Kasumi-1 (cell line): ENCODE results near the gene FGF22.
"Not testable (repeated sequence)": the region's sequence is repeated elsewhere in the genome, so short reads cannot be mapped to it uniquely, and the experiment has no call there.

Experiments
- DNase-seq, 2 experiments: peaks; one replicate each; lab custom pipeline; 2025; lab: John Stamatoyannopoulos, UW

FGF22 gene

GRCh38 chr19:660793-661426 is 21.2 kb downstream of the FGF22 start:
- DNase-seq: no peak

- peak; percentile 65 to 70 for DNase-seq
These were observed 21.9 kb downstream of the FGF22 start for GRCh38 chr19:661427-662196.

- DNase-seq: peak; percentile 14 to 38
These were observed 22.7 kb downstream of the FGF22 start for GRCh38 chr19:662207-662961.

GRCh38 chr19:662962-663681 is 23.4 kb downstream of the FGF22 start, which contains the start of gene RNF126:
Gene RNF126 (minus strand): TSS chr19:663214. CDS start chr19:663121, 93 bp downstream.
- DNase-seq: peak; percentile 81 to 90

- no peak for DNase-seq
These were observed 24.0 kb downstream of the FGF22 start for GRCh38 chr19:663682-664117.

GRCh38 chr19:664913-665443 is 25.3 kb downstream of the FGF22 start:
- peak; percentile 82 to 87 for DNase-seq

GRCh38 chr19:666985-667573 is 27.4 kb downstream of the FGF22 start:
- not testable (repeated sequence) for DNase-seq

- peak; percentile 34 to 51 for DNase-seq
These were observed 29.2 kb downstream of the FGF22 start for GRCh38 chr19:668675-669434.

GRCh38 chr19:670609-671075 is 31.0 kb downstream of the FGF22 start:
- DNase-seq: no peak

- DNase-seq: no peak
These were observed 34.8 kb downstream of the FGF22 start for GRCh38 chr19:674282-675151.

- DNase-seq: no peak
These were observed 36.3 kb downstream of the FGF22 start for GRCh38 chr19:676007-676338.

- DNase-seq: no peak
These were observed 36.8 kb downstream of the FGF22 start, which contains the start of gene FSTL3 for GRCh38 chr19:676339-677105. Gene FSTL3 (plus strand): TSS chr19:676392. CDS start chr19:676424, 32 bp downstream.

GRCh38 chr19:677201-677600 is 37.5 kb downstream of the FGF22 start:
- no peak for DNase-seq

GRCh38 chr19:677601-678436 is 38.1 kb downstream of the FGF22 start:
- DNase-seq: no peak

- no peak for DNase-seq
These were observed 39.2 kb downstream of the FGF22 start for GRCh38 chr19:678791-679388.

GRCh38 chr19:679418-680286 is 40.0 kb downstream of the FGF22 start:
- DNase-seq: peak; percentile 51 to 56
